ENCODE results near the gene ZNF613.
"Not testable (repeated sequence)": the region's sequence is repeated elsewhere in the genome, so short reads cannot be mapped to it uniquely, and the experiment has no call there.

ZNF613 gene

GRCh38 chr19:51944798-51945552, 17.7 kb downstream of the ZNF613 start:
- no peak for DNase-seq

GRCh38 chr19:51946602-51947001, 19.3 kb downstream of the ZNF613 start:
- DNase-seq = no peak

DNA sequence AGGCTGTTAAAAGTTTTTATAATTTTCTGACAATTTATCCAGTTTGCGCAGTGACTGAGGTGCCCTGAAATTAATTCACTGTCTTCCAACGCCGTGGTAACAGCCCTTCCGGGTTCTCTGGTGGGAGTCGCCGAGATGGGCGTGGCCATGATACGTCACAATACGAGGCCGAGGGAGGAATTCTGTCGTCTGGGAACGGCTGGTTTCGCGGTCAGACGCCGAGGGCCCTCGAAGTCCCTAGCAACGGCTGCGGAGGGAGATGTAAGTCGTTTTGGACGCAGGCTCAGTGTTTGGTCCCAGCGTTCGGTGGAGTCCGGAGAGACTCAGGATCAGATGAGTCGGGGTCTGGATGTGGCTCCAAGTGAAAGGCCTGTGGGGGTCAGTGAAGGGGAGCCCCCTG, 21.7 kb downstream of the ZNF613 start:
- DNase-seq = no peak

DNA sequence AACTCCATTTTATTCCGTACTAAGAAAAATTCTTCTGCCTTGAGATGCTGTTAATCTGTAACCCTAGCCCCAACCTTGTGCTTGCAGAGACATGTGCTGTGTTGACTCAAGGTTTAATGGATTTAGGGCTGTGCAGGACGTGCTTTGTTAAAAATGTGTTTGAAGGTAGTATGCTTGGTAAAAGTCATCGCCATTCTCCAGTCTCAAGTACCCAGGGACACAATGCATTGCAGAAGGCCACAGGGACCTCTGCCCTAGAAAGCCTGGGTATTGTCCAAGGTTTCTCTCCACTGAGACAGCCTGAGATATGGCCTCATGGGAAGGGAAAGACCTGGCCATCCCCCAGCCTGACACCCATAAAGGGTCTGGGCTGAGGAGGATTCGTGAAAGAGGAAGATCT, 30.6 kb downstream of the ZNF613 start:
- not testable (repeated sequence) for DNase-seq

- DNase-seq = no peak
Observed at GRCh38 chr19:51959791-51960190, 32.5 kb downstream of the ZNF613 start.

- DNase-seq = not testable (repeated sequence)
Observed at GRCh38 chr19:51960621-51961233, 33.5 kb downstream of the ZNF613 start.

- no peak for DNase-seq
Observed at GRCh38 chr19:51965583-51965982, 38.3 kb downstream of the ZNF613 start.

DNA sequence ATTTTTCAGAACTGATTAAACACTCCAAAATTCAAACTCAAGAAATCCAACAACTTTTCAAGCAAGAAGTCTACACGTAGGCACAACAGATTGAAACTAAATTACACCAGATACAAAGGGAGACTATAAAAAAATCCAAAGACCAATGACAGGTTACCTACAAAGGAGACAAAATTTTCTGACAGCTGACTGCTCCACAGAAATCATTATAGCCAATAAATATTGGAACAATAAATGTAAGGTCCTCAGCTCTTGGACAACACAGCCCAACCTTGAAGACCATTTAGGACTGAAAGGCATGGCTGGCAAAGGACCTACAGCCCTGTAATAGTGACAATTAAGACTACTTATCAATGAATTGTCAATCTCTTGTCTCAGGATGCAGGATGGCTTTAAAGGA, 43.4 kb downstream of the ZNF613 start:
- no peak for DNase-seq

DNA sequence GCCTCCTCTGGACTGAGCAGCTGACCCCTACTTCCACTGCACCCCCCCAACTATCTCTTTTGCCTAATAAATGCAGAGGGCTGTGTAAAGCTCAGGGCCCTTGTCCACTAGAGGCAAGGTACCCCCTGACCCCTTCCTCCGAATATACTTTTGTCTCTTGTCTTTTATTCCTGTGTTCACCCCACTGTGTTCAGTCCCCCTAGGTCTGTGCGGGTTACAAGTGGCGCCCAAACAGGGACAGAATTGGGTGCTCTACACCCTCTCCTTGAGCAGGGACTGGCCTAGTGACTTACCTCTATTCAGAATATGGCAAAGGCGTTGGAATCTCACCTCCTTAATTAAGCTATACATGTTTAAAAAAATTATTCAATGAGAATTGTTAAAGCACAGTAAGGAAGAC, 44.4 kb downstream of the ZNF613 start:
- no peak for DNase-seq

GRCh38 chr19:51975787-51976186, 48.5 kb downstream of the ZNF613 start:
- not testable (repeated sequence) for DNase-seq

DNA sequence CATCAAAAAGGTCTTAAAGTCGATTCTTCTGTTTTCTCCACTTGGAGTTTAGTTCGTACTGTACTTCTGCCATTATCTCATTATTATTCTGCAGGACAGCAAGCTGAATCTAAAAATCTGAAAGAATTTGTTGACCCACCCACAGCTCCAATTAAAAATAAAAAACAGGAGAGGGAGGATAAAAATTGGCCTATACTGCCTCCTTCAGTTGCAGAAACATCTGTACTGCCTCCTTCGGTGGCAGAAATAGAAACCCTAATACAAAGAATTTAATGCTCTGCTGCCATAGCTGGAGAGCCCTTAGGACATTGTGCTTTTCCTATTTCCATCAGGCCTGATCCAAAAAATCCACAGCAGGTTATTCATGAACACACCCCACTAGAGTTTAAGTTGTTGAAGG, 49.6 kb downstream of the ZNF613 start:
- DNase-seq = no peak

DNA sequence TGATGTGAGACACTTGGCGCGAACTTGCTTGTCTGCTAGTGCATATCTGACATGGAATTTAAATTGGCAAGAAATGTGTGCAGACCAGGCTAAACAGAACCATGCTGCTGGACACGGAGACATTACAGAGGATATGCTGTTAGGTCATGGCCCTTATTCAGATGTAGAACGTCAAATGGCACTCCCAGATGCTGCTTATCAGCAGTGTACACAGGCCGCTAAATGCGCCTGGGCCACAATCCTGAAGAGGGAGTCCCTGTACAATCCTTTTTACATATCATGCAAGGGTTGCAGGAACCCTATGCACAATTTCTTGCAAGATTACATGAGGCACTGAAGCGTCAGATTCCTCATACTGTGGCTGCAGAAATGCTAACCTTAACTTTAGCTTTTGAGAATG, 50.1 kb downstream of the ZNF613 start:
- DNase-seq = no peak

- DNase-seq = no peak
Observed at GRCh38 chr19:51978882-51979281, 51.6 kb downstream of the ZNF613 start.

DNA sequence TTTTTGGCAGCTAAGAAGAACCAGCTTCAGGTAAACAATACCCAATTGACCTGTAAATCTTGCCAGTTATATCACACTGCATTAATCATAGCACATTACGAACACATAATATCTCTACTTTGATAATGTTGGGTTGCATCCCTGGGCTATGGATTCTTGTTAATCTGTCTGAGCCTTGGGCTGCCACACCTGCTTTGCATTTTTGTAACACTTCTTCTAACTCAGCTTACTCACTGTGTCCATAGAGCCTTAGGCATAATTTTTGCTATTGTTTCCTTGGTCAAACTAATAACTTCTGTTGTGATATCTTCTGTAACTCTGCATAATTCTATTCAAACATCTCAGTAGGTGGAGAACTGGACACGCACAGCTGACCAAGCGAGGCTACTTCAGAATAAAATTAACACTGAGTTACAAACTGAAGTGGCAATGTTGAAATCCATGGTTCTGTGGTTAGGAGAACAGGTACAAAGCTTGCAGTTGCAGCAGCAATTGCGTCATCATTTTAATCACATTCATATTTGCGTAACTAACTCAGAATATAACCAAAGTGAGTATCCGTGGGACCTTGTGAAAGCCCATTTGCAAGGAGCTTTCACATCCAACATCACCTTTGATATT, 53.0 kb downstream of the ZNF613 start:
- no peak for DNase-seq

DNA sequence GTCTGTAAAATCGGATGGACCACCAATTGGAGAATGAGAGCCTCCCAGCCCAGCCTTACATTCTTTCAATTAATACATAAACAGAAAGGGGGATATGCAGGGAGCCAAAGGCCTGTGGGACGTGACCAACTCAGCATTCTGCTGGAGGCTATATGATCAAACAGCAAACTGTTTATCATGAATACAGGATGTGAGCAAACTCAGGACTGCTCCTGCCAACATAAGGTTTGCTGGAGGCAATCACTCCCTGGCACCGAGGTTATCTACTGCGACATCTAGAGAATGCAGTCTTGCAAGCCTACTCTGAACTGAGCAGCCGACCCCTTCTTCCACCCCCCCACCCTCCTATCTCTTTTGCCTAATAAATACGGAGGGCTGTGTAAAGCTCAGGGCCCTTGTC, 53.7 kb downstream of the ZNF613 start:
- DNase-seq = not testable (repeated sequence)

DNA sequence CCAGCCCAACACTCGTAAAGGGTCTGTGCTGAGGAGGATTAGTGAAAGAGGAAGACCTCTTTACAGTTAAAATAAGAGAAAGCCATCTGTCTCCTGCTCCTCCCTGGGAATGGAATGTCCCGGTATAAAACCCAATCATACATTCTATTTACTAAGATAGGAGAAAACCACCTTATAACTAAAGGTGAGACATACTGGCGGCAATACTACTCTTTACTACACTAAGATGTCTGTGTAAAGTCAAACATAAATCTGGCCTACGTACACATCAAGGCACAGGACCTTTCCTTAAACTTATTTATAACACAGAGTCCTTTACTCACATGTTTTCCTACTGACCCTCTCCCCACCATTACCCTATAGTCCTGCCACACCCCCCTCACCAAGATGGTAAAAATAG, 56.1 kb downstream of the ZNF613 start:
- DNase-seq = no peak

- peak; percentile 64 for DNase-seq
Observed at GRCh38 chr19:51986309-51987291, 59.3 kb downstream of the ZNF613 start, which contains the start of gene ZNF350. Gene ZNF350 (minus strand): TSS chr19:51986840. CDS start chr19:51974360, 12,480 bp downstream.

GRCh38 chr19:51993422-51993821, 66.2 kb downstream of the ZNF613 start:
- no peak for DNase-seq

- DNase-seq = no peak
Observed at GRCh38 chr19:51994048-51994644, 66.9 kb downstream of the ZNF613 start.

Data from NCI-H1048 (cell line).